ENCODE results near the gene FILIP1. TPM values are rescaled to one million over a fixed set of nuclear protein-coding genes. Genes with fewer than 3 reads are reported as not detected.

The FILIP1 gene
- total RNA-seq, 1 experiment from 2014 or later, result not detected

GRCh38 chr6:75326557-75327258 is 166.9 kb downstream of the FILIP1 start:
- CTCF ChIA-PET, result no interaction called here
- ATAC-seq, result peak; percentile 70

GRCh38 chr6:75318900-75319299 is 174.7 kb downstream of the FILIP1 start:
- no peak for DNase-seq
- ChIA-PET CTCF (no interaction called here), POLR2A (ENCODE audit: unreplicated experiment) (no interaction called here)
- Histone ChIP-seq H4K20me1 (ENCODE audit: low read length) (no peaks in the 10 kb centered on the region), H3K9ac (ENCODE audit: low read length) (no peak overlapping the region), H3K27me3 (ENCODE audit: low read length) (no peaks in the 10 kb centered on the region), H3K79me2 (ENCODE audit: low read length) (no peaks in the 10 kb centered on the region), H3K4me2 (ENCODE audit: low read length) (no peak overlapping the region), H3K4me1 (ENCODE audit: insufficient read depth, low read length) (no peaks in the 10 kb centered on the region), H3K9me2 (replicated peaks; ENCODE audit: low read length) (no peaks in the 10 kb centered on the region), H2AFZ (ENCODE audit: low read length) (no peak overlapping the region), H3K4me3 (ENCODE audit: low read length) (no peak overlapping the region), H3K27ac (ENCODE audit: low read length) (no peak overlapping the region), H3K36me3 (ENCODE audit: low read depth, low read length) (no peaks in the 10 kb centered on the region), H3K9me3 (ENCODE audit: low read length) (no peaks in the 10 kb centered on the region), H3F3A (ENCODE audit: low read length, unreplicated experiment) (no peaks in the 10 kb centered on the region)
- TF ChIP-seq CTCF (conservative IDR thresholded peaks at IDR 0.05; ENCODE audit: low read depth, low read length), result no peak
- no peak for TF ChIP-seq EZH2phosphoT487 (IDR thresholded peaks at IDR 0.05; ENCODE audit: borderline replicate concordance, low read length)
- TF ChIP-seq EZH2 (IDR thresholded peaks at IDR 0.05; ENCODE audit: low read length, unreplicated experiment), result no peak
- no TSS peak for BruUV-seq (replicated peaks)
- intact Hi-C loops (cut with micrococcal nuclease), result no loop called here
- ATAC-seq, result no peak

More at GRCh38 chr6:75326557-75327258, 166.9 kb downstream of the FILIP1 start:
- Histone ChIP-seq H3K27me3 (ENCODE audit: low read length) (no peaks in the 10 kb centered on the region), H2AFZ (ENCODE audit: low read length) (no peak overlapping the region), H3K4me1 (ENCODE audit: insufficient read depth, low read length) (peaks cover 14% of the 10 kb centered on the region), H3K4me3 (ENCODE audit: low read length) (no peak overlapping the region), H3K36me3 (ENCODE audit: low read depth, low read length) (no peaks in the 10 kb centered on the region), H3K9me2 (replicated peaks; ENCODE audit: low read length) (no peaks in the 10 kb centered on the region), H3K9ac (ENCODE audit: low read length) (no peak overlapping the region), H3F3A (ENCODE audit: low read length, unreplicated experiment) (no peaks in the 10 kb centered on the region), H3K9me3 (ENCODE audit: low read length) (no peaks in the 10 kb centered on the region), H4K20me1 (ENCODE audit: low read length) (no peaks in the 10 kb centered on the region), H3K27ac (ENCODE audit: low read length) (no peak overlapping the region), H3K79me2 (ENCODE audit: low read length) (no peaks in the 10 kb centered on the region), H3K4me2 (ENCODE audit: low read length) (no peak overlapping the region)
- intact Hi-C loops (cut with micrococcal nuclease), result no loop called here
- POLR2A ChIA-PET (ENCODE audit: unreplicated experiment), result interaction anchor here (0.7 kb wide), 1 partner anchor 1398 kb away, joined by 7 read pairs; no protein-coding TSS in a partner anchor
- no TSS peak for BruUV-seq (replicated peaks)
- peak; percentile 49 for DNase-seq
- no peak for TF ChIP-seq EZH2 (IDR thresholded peaks at IDR 0.05; ENCODE audit: low read length, unreplicated experiment)
- no peak for TF ChIP-seq CTCF (conservative IDR thresholded peaks at IDR 0.05; ENCODE audit: low read depth, low read length)
- TF ChIP-seq EZH2phosphoT487 (IDR thresholded peaks at IDR 0.05; ENCODE audit: borderline replicate concordance, low read length), result no peak

DNA sequence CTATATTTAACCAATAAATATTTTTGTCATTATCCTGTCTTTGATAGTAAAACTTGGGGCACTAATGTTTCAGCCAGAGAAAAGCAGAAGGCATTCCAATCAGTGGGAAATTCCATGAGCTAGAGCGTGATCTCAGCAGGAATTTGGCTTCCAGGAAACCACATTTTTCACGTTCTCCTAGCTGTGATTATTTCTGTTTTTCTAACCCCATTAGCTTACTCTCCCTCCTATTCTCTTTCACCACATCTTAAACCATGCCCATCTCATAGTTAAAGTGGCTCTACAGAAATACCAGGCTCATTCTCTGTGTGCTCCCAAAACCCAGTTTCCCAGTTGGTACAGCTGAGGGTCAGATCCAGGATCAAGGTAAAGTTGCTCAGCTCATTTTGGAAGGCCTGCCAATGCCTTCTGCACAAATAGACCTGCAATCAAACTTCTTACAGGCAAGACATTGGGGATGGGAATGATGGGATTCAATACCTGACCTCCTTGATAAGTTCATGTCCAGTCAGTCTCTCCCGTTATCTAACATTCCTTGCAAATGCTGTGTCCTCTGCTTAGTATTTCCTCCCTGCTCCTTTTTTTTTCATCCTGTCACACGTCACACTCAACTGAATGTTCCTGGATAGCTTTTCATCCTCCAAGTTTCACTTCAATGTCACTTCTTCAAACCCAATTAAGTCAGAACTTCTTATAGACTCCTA is 175.9 kb downstream of the FILIP1 start:
- ATAC-seq (no peak), DNase-seq (no peak)
- intact Hi-C loops (cut with micrococcal nuclease), result no loop called here
- H3K9ac ChIP-seq (ENCODE audit: low read length), result no peak overlapping the region
- no peak for TF ChIP-seq EZH2 (IDR thresholded peaks at IDR 0.05; ENCODE audit: low read length, unreplicated experiment)
- no peak for TF ChIP-seq EZH2phosphoT487 (IDR thresholded peaks at IDR 0.05; ENCODE audit: borderline replicate concordance, low read length)
- TF ChIP-seq CTCF (conservative IDR thresholded peaks at IDR 0.05; ENCODE audit: low read depth, low read length), result no peak
- no peak overlapping the region for H3K4me3 ChIP-seq (ENCODE audit: low read length)
- H3K4me2 ChIP-seq (ENCODE audit: low read length), result no peak overlapping the region
- H3K36me3 ChIP-seq (ENCODE audit: low read depth, low read length), result no peaks in the 10 kb centered on the region
- H4K20me1 ChIP-seq (ENCODE audit: low read length), result no peaks in the 10 kb centered on the region
- ChIA-PET POLR2A (ENCODE audit: unreplicated experiment) (no interaction called here), CTCF (no interaction called here)
- H3K79me2 ChIP-seq (ENCODE audit: low read length), result no peaks in the 10 kb centered on the region
- no peaks in the 10 kb centered on the region for H3K4me1 ChIP-seq (ENCODE audit: insufficient read depth, low read length)
- no peaks in the 10 kb centered on the region for H3F3A ChIP-seq (ENCODE audit: low read length, unreplicated experiment)
- H3K9me3 ChIP-seq (ENCODE audit: low read length), result no peaks in the 10 kb centered on the region
- H2AFZ ChIP-seq (ENCODE audit: low read length), result no peak overlapping the region
- no peaks in the 10 kb centered on the region for H3K9me2 ChIP-seq (replicated peaks; ENCODE audit: low read length)
- BruUV-seq (replicated peaks), result no TSS peak
- no peak overlapping the region for H3K27ac ChIP-seq (ENCODE audit: low read length)
- H3K27me3 ChIP-seq (ENCODE audit: low read length), result no peaks in the 10 kb centered on the region
